DOHH2 (cell line): ENCODE results near the gene TERT.
"Not testable (repeated sequence)": the region's sequence is repeated elsewhere in the genome, so short reads cannot be mapped to it uniquely, and the experiment has no call there.

Experiments used
- CTCF ChIP-seq: fragments of 200-600 bp; sonication (generic); IDR thresholded peaks from one replicate; pipeline ENCODE4 v1.5.1; 2014; ENCODE audit warnings: antibody characterized with exemption, mild to moderate bottlenecking, low read depth, low read length; ENCODE audit not compliant: poor library complexity, severe bottlenecking
- EZH2phosphoT487 ChIP-seq: fragments of 200-600 bp; sonication (generic); IDR thresholded peaks from 2 replicates; pipeline ENCODE4 v1.6.1; 2017; ENCODE audit warnings: borderline replicate concordance, mild to moderate bottlenecking, antibody characterized with exemption, low read length, moderate library complexity, mixed read lengths

GRCh38 chr5:1328237-1329110, 33.6 kb upstream of the TERT start:
- not testable (repeated sequence) for TF ChIP-seq CTCF, EZH2phosphoT487
